ENCODE data around the gene ISOC1.
A peak's percentile ranks its signal among the peaks of the same experiment; 100 is the strongest.

The ISOC1 gene

DNA sequence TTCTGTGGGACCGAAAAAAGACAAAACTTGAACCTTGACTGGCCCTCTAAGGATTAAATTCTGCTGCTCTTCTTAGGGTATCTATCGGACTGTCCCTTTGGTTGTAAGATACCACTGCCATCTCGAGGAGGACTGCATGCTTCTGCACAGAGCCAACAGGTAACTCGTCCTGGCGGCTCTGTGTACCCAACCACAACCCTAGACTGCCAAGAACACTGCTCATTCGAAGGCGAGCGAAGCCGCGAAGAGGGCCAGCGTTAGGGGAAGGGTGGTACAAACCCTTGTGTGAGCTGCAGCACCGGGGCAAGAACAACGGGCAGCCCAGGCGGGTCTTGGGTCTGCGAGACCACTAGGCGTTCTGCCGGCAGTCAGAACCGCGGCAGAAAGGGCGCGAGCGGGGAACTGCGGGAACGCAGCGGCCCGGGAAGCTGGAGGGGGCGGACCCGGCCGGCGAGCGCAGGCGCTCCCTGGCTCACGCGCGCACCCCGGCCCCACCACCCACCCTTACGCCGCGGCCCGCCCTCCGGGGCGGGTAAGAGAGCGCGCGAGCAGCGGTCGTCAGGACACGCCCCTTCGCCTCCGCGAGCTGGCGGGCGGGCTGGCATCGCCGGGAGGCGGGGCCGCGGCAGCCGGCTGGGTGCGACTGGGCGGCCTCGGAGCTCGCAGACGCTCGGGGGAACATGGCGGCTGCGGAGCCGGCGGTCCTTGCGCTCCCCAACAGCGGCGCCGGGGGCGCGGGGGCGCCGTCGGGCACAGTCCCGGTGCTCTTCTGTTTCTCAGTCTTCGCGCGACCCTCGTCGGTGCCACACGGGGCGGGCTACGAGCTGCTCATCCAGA, at the start of gene ISOC1:
TSS of gene ISOC1 (plus strand) at position 663 of the 837 bp plus-strand sequence. CDS start at position 681, 18 bp downstream.
- peak; percentile 97 for DNase-seq (ENCODE audit: low spot score)

DNA sequence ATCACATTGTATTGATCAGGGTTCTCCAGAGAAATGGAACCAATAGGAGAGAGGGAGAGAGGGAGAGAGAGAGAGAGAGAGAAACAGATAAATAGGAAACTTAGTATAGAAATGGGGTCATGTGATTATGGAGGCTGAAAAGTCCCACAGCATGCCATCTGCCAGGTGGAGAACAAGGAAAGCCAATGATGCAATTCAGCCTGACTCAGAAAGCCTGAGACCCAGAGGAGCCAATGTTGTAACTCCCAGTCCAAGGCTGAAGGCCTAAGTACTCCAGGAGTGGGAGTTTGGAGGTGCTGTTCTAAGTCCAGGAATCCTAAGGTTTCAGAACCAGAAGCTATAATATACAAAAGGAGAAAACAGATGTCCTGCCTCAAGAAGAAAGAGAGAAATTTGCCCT, 48.4 kb upstream of the ISOC1 start:
- DNase-seq (ENCODE audit: low spot score) = no peak

DNA sequence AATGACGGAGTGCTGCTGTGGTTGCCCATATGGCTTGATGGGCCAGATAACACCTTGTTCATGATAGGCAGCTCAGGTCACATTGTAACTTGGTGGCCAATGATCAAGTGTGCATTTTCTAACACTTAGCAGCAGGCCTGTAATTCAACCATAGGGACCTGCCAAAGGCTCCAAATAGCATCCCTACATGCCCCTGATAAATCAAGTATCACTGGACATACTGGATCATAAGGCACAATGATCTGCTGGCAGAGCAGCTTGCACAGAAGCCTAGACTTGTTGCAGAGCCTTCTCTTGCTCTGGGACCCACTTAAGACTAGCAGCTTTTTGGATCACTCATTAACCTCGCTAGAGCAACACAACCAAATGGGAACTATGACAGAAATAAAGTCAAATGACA, 46.0 kb upstream of the ISOC1 start:
- DNase-seq (ENCODE audit: low spot score) = no peak

DNA sequence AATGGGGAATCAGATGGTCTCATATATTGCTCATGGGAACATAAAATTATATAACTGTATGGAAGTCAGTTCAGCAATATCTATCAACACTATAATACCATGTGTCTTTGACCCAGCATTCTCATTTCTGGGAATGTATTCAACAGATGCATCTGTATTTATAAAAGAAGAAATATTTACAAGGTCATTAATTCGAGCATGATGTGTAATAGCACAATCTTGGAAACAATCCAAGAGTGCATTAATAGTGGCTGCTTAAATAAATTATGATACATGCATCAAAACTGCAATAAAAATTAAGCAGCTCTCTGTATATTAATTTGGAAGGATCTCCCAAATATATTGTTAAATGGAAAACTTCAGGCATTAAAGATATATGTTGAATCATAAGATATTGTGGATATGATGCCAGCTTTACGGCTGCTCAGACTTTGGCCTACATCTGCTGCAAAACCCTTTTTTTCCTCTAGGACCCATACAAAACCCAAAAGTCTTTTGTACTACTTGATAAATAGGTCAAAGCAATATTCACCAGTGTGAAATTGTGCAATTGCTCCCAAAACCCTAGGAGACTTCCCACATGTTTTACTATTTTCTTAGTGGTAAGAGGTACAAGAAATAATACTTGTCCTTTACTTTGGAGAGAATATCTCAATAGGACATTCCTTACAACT, 45.3 kb upstream of the ISOC1 start:
- no peak for DNase-seq (ENCODE audit: low spot score)

DNA sequence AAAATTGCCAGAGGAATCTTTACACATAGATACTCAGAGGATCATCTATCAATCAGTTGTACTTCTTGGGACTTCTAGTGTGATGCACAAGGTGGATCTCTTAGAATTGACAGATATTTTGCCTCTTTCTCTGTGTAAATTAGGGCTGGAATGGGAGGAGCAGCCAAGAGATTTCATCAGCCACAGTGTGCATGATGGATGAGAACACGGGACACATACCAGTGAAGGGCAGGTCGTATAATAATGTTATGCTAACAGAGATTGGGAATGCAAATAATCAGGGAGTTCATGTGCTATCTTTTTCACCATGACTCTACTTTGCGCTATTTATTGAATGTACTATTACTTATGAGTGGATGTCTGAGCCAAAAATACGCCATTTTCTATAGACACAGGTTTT, 43.3 kb upstream of the ISOC1 start:
- DNase-seq (ENCODE audit: low spot score) = no peak

DNA sequence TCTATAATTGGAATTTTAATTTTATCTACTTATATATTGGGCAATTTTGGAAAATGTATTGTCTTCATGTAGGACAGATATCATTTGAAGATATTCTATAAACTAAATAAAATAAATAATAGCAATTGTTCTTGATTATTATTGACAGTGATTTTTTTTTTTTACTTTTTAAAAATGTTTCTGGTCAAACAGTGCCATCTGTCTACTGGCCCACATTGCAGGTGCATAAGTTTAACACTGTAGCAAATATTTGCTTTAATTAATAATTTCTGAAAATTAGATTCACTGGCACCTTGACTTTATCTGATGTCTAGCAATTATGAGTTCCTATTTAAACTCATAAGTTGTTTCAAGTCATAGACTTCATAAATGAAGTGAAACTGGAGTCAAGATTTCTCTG, 41.1 kb upstream of the ISOC1 start:
- DNase-seq (ENCODE audit: low spot score) = no peak

DNA sequence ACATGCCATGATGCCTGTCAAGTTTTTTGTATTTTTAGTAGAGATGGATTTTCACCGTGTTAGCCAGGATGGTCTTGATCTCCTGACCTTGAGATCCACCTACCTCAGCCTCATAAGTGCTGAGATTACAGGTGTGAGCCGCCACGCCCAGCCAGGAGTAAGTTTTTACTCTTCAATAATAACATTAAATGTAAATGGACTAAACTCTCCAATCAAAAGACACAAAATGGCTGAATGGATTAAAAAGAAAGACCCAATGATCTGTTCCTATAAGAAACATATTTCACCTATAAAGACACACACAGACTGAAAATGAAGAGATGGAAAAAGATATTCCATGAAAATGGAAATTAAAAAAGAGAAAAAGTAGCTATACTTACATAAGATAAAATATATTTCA, 37.2 kb upstream of the ISOC1 start:
- no peak for DNase-seq (ENCODE audit: low spot score)

DNA sequence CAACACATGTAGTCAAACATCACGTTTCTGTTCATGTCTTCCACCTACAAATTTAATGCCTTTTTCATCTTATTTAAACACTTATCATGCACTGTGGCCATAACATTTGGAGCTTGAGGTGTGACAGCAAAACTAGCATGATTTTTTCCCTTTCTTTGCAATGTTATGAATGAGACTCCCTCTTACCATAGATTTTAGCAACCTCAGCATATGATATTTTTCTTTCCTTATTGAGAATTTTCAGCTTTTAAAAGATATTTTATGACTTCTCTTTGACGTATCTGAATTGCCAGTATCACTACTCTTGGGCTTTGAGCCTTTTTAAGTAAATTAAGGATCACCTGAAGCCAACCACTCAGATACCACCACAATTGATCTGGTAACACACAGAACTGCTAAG, 32.7 kb upstream of the ISOC1 start:
- no peak for DNase-seq (ENCODE audit: low spot score)

DNA sequence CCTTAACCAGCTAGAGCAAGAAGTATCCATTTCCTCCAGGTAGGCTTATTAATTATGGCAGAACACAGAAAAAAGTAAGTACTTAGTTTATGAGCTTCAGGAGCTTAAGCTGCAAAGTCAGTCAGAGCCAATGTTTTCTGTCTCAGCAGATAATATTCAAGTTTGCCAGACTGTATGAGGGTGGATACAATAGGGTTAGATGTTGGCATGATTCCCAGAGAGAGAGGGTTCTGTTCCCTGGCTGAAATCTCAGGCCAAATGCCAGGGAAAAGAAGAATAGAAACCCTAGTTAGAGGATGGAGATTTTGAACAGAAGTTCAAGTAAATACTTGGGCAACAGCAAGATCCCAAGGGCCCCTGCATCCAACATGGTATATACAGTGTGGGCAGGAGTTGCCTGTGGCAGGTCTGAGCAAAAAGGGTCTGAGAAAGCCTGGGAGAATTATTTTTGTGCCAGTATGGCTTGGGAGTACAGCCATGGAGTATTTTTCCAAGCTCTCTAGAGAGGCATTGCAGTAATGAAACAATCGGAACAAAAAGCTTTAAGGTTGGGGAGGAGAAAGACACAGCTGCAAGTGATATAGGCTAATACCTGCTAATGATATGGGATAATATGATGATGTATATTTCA, 31.0 kb upstream of the ISOC1 start:
- no peak for DNase-seq (ENCODE audit: low spot score)

DNA sequence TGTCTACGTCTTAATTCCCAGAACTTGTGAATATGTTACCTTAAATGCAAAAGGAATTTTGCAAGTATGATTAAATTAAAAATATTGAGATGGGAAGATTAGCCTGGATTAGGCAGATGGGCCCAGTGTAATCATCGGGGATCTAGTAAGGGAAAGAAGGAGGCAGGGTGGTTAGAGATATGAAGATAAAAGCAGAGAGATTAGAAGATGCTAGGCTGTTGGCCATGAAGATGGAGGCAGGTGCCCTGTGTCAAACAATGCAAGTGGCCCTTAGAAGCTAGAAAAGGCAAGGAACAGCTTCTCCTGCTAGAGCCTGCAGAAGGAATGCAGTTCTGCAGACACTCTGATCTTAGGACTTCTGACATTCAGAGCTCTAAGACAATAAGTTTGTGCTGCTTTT, 28.8 kb upstream of the ISOC1 start:
- DNase-seq (ENCODE audit: low spot score) = no peak

DNA sequence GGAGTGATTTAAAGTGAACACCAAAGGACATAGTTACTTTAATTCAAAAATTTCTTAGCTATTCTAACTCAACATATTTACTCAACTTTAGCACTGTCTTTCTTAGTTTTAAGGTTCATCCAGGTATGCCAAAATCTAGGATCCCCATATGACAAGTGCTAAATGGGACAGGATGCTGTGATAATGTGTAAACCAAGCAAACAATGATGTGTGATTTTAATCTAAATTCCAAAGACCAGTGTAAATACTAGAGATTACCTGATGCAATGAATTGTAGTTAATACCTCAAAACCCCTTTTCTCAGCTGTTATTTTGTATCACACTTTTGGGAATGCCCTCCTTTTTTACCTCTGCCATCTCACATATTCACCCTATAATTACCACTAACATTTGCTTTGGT, 26.8 kb upstream of the ISOC1 start:
- no peak for DNase-seq (ENCODE audit: low spot score)

DNA sequence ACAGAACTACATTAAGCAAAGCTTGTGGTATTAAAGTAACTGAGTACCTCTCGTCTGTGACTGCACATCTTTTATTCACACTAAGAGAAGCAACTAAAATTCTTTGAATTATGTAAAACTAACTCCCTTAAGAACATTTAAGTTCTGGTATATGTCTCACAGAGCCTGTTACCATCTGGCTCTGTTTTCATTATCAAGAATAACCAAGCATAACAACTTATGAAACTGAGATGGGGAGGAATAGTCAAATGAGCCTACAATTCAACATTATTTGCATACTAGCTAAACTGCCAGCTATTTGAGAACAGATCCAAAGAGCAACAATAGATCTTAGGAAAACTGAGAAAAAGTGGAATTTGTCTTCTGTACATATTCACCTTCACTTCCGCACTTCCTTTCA, 25.3 kb upstream of the ISOC1 start:
- DNase-seq (ENCODE audit: low spot score) = no peak

DNA sequence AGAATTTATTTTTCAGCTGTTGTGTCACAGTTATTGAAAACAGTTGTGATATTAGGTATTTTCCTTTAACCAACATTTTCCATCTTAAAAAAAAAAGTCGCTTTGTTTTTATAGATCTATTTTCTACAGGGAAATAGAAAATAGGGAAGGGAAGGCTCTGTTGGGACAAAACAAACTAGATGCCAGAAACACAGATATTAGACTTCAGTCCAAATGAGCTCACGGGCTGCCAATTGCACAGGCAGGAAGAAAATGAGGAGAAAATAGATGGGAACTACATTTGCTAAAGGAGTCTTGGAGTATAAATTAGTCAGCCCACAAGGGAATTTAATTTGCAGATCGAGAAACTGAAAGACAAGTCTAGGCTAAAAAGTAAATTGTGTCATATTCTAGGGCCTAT, 21.4 kb upstream of the ISOC1 start:
- DNase-seq (ENCODE audit: low spot score) = no peak

DNA sequence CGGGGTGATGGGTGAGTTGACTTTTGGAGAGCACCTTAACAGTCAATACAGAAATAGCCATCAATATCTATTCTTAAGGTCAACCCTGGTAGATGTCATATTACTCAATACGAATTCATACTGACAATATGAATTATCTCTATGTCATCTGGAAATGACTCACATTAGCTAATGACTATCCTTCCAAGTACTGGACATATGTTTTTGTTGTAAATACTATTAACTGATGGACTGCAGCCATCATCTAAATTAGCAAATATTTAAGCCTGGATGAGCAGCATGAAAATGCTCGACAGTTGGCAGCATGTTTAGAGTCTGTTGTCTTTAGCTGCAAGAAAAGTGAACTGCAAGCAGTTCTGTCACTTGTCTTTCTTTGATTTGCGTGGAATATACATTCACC, 19.6 kb upstream of the ISOC1 start:
- no peak for DNase-seq (ENCODE audit: low spot score)

DNA sequence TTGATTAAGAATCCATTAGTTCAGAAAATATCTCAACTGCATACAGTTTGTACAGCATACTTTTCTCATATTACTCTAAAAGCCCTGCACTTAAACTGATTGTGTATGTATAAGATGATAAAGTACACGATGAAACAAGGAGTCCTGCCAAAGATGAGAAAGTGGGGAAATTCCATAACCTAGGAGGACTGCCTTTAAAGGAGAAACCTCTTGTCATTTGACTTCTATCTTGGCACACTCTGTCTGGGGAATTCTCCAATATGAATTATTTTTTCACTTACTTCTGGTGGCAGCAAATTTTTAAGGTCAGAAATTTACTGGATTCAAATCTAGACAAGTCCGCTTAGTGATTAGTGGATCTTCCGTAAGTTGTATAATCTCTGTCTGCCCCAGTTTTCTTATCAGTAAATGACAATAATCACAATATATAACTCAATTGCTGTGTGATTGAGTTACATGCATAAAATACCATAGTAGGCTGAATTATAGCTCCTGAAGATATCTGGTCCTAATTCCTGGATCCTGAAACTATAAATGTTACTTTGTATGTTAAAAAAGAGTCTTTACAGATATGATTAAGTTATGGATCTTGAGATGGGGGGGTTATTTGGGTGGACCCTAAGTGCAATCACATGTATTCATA, 17.0 kb upstream of the ISOC1 start:
- no peak for DNase-seq (ENCODE audit: low spot score)

DNA sequence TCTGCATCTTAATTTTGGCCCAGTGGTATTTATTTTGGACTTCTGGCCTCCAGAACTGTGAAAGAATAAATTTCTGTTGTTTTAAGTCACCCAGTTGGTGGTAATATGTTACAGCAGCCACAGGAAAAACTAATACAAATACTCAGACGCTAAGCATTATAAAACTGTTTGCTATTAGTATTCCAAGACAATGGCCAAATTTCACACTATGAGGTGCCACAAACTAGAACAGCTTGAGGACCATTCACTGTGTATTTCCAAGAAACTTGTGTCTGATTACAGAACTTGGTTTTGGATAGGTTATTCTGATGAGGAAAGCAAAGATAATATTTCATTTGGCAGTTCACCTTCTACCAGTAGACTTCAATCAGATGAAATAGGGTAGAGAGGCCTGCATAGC, 16.3 kb upstream of the ISOC1 start:
- no peak for DNase-seq (ENCODE audit: low spot score)

DNA sequence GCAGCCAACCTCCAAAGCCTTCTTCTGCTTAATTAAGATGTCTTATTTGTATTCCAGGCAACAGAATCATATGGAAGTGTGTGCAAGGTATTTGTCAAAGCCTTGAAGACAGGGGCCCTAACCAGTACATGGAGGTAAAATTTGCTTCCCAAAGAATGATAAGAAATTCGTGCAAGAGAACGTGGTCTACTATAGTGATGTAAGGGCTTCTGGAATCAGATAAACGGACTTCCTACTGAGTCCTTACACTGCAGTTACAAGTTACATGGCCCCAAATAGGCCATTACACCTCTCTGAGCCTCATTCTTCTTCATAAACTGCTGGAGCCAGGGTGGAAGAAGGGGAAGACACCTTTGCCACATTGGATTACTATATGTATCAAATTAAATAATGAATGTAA, 15.9 kb upstream of the ISOC1 start:
- DNase-seq (ENCODE audit: low spot score) = no peak

DNA sequence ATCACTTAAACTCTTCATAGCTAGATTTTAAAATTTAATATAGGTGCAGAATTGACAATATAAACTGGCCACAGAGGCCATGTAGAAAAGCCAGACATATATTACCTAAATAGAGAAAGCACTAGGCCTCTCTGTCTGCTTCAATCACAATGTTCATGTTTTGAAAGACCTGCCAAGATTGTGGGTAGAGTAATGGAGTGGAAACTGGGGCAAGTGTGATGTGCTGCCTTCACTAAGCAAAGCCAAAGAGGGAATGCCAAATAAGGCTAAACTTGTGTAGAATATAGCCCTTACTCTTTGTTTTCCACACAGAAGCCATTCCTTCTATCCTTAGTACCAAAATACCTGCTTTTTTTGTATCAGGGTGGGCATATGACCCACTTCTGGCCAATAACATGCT, 15.1 kb upstream of the ISOC1 start:
- DNase-seq (ENCODE audit: low spot score) = no peak

DNA sequence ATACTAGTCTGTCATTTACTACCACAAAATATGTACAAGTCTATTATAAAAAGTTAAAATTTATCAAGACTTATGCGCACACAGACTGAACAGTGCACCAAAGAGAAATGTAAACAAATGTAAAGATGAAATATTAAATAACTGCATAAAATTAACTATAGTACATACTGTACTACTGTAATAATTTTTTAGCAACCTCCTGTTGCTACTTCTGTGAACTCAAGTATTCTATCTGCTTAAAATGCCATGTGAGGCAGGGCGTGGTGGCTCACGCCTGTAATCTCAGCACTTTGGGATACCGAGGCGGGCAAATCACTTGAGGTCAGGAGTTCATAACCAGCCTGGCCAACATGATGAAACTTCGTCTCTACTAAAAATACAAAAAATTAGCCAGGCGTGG, 13.8 kb upstream of the ISOC1 start:
- no peak for DNase-seq (ENCODE audit: low spot score)

DNA sequence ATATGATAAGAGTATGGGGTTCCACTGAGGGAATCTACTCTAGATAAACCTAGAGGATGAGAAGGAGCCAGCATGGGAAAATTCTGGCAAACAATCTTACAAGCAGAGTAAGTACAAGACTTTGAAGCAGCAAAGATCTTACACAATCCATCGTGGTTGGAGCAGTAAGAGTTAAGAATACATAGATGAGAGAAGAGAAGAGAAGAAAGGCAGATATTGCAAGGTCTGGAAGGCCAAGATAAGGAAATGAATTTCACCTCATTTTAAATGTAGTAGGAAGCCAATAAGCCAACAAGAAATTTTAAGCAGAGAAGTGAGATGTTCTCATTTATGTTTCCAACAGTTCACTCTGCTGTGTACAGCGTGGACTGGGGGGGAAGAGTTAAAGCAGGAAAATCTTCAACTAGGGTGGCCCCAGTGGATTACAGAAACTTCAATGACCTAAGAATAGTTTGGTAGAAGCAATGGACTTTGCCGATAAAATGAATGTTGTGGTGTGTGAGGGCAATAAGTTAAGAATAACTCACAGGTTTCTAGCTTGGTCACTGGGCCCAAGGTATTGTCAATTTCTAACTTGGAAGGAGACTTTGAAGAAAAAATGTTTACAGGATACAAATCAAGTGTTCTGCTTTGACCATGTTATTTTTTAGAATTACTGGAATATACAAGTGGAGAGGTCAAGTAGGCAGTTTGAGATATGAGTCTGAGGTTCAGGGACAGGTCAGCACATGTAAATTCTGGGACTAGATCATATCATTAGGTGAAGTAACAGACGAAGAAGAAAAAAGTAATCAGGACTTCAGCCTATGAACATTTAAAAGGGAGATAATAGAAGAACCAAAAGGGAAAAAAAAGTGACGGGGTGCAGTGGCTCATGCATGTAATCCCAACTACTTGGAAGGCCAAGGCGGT, 12.1 kb upstream of the ISOC1 start:
- no peak for DNase-seq (ENCODE audit: low spot score)
